Lower leg skin (tissue), 4 donors: ENCODE data around the gene BPIFB2. TPM values are rescaled to one million over a fixed set of nuclear protein-coding genes. Genes with fewer than 3 reads are reported as not detected.

Source experiments
- DNase-seq, 2 donors: peaks; one replicate each; pipeline ENCODE4 v3.0.0-alpha.2; 2019; ENCODE audit warnings: low spot score in 2 of 2
- H3K4me3 ChIP-seq: fragments of 200-600 bp; sonication (generic); 2 replicates; pipeline ENCODE4 v1.5.1; 2017; ENCODE audit warnings: mild to moderate bottlenecking, low read depth; ENCODE audit not compliant: poor library complexity, severe bottlenecking
- POLR2A ChIP-seq, 2 donors: fragments of 450-650 bp; IDR thresholded peaks; one replicate each; pipeline ENCODE4 v1.6.1; 2016 to 2017; ENCODE audit warnings: antibody characterized with exemption in 2 of 2, mild to moderate bottlenecking in 1 of 2, moderate library complexity in 1 of 2
- WGBS, 2 donors: methylation state at CpG; one replicate each; pipeline ENCODE4 v1.1.5; 2018; 5-methylcytosine and 5-hydroxymethylcytosine counted together
- intact Hi-C: fragments of 100-400 bp; cut with DNase I; formaldehyde crosslinking; loops from one replicate; pipeline ENCODE4 v1.15.0; 2023; ENCODE audit warnings: low total_unique reads
- total RNA-seq, 4 donors: library from RNA; depleted of rRNA; stranded (reverse); fragments of >200 nt; gene quantifications; one replicate each; pipeline ENCODE4 v1.1.0, GENCODE V29; 2016
- TF ChIP-seq, protein P1 (sequence below), 3 donors: fragments of 450-650 bp; IDR thresholded peaks; one replicate each; pipeline ENCODE4 v1.5.1; 2016; ENCODE audit warnings: antibody characterized with exemption in 3 of 3, mild to moderate bottlenecking in 3 of 3, moderate library complexity in 2 of 3

The BPIFB2 gene
- total RNA-seq, 4 donors from 2014 or later, result not detected

- H3K4me3 ChIP-seq, result no peak overlapping the region
- 81 to 90% methylated on average over 13 to 15 of the region's 15 CpGs for WGBS, 2 donors
Measured at GRCh38 chr20:32975698-32976674, 31.5 kb upstream of the BPIFB2 start.

DNA sequence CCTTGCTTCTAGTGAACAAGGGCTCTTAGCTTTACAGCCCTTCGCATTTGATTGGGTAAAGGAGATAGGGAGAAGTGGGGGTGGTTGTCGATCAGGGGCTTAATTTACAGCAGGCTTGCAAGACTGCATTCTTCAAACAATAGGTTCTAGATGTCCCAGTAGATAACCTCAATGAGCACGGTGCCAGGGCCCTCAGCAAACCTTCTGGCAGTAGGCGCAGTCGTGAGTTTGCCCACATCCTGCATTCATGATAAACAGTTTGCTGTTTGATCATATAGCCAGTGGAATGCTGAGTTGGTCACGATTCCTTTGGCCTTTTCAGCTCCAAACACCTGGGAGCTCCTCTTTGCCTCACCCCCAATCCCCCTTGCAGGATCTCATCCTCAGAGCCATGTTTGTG is 30.8 kb upstream of the BPIFB2 start:
- intact Hi-C loops, result no loop called here
- DNase-seq, result peak in 1 of 2 donors; percentile 71
- 75 to 77% methylated on average over 6 of the region's 6 CpGs for WGBS, 2 donors
- H3K4me3 ChIP-seq, result no peak overlapping the region
- TF ChIP-seq, protein P1, sequence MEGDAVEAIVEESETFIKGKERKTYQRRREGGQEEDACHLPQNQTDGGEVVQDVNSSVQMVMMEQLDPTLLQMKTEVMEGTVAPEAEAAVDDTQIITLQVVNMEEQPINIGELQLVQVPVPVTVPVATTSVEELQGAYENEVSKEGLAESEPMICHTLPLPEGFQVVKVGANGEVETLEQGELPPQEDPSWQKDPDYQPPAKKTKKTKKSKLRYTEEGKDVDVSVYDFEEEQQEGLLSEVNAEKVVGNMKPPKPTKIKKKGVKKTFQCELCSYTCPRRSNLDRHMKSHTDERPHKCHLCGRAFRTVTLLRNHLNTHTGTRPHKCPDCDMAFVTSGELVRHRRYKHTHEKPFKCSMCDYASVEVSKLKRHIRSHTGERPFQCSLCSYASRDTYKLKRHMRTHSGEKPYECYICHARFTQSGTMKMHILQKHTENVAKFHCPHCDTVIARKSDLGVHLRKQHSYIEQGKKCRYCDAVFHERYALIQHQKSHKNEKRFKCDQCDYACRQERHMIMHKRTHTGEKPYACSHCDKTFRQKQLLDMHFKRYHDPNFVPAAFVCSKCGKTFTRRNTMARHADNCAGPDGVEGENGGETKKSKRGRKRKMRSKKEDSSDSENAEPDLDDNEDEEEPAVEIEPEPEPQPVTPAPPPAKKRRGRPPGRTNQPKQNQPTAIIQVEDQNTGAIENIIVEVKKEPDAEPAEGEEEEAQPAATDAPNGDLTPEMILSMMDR (IDR thresholded peaks at IDR 0.05), result no peak
- no peak for TF ChIP-seq POLR2A (IDR thresholded peaks at IDR 0.05)

More at GRCh38 chr20:32975698-32976674, 31.5 kb upstream of the BPIFB2 start:
- intact Hi-C loops, result no loop called here
- TF ChIP-seq, protein P1 (IDR thresholded peaks at IDR 0.05), result no peak
- no peak for TF ChIP-seq POLR2A (IDR thresholded peaks at IDR 0.05)
- DNase-seq, result peak in 1 of 2 donors; percentile 49

- H3K4me3 ChIP-seq, result no peak overlapping the region
- peak in 1 of 2 donors; percentile 68 for DNase-seq
- intact Hi-C loops, result no loop called here
- no peak for TF ChIP-seq POLR2A (IDR thresholded peaks at IDR 0.05)
- TF ChIP-seq, protein P1 (IDR thresholded peaks at IDR 0.05), result no peak
- 85% methylated on average over 7 to 10 of the region's 13 CpGs for WGBS, 2 donors
Measured at GRCh38 chr20:32977281-32978008, 30.1 kb upstream of the BPIFB2 start.

GRCh38 chr20:32978009-32978335 is 29.5 kb upstream of the BPIFB2 start:
- H3K4me3 ChIP-seq, result no peak overlapping the region
- WGBS, 2 donors, result 88 to 96% methylated on average over 5 to 7 of the region's 7 CpGs
- intact Hi-C loops, result no loop called here
- no peak for DNase-seq
- TF ChIP-seq POLR2A (IDR thresholded peaks at IDR 0.05), result no peak
- TF ChIP-seq, protein P1 (IDR thresholded peaks at IDR 0.05), result no peak

DNA sequence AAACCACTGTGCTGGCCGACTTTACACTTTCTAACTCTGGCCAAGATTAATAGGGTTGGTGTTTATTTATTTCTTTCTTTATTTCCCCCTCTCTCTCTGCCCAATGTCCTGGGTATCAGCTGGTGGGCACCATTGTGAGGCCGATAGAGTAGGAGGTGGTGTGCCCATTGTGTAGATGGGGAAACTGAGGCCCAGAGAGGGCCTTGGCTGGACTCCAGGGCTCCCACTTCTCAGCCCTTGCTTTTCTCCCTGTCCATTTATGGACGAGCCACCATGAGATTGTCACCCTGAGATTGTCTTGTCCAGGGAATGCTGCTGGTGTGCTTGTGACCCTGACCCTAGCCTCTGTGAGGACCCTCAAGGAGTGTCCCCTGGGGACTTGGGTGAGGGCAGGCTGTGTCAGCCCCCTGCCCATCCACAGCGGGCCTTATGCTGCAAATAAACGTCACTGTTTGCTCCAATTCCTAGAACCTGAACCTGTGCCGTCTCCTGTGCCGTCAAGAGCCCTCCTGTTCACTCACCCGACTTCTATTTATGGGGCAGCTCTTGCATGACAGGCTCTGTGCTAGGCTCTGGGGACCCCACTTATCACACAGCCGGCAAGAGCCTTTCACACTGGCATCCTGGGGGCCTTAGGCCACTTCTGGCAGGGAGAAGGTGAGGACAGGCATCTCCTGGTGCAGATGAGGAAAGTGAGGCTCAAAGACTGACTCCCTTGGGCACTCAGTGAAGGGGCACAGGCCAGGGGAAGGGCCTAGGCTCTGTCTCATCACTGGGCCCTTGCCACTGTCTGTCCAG is 28.1 kb upstream of the BPIFB2 start:
- H3K4me3 ChIP-seq, result no peak overlapping the region
- TF ChIP-seq, protein P1 (IDR thresholded peaks at IDR 0.05), result no peak
- no peak for TF ChIP-seq POLR2A (IDR thresholded peaks at IDR 0.05)
- peak in 1 of 2 donors; percentile 3 for DNase-seq
- 80 to 83% methylated on average over 9 of the region's 9 CpGs for WGBS, 2 donors
- intact Hi-C loops, result no loop called here
